Activated CD4-positive, alpha-beta T cell treated with anti-CD3 and anti-CD28 coated beads for 36 hours (primary cell): Measurements from ENCODE around the gene KIAA0232. TPM values are rescaled to one million over a fixed set of nuclear protein-coding genes. Genes with fewer than 3 reads are reported as not detected.

Experiments used
- ATAC-seq: fragments of 200-7000 bp; cut with Tn5 transposase; one replicate; pipeline ENCODE4 v1.10.0; 2021; ENCODE audit warnings: mild to moderate bottlenecking, moderate library complexity
- CTCF ChIA-PET: fragments of 350-600 bp; sonication (Branson Sonifier 250); formaldehyde crosslinking; loops from one replicate; lab custom pipeline; 2021; ENCODE audit warnings: antibody characterized with exemption; lab: Charles Lee
- POLR2A ChIA-PET: fragments of 350-600 bp; sonication (Branson Sonifier 250); formaldehyde crosslinking; loops from one replicate; lab custom pipeline; 2021; ENCODE audit warnings: antibody characterized with exemption, inconsistent platforms; lab: Charles Lee
- DNase-seq: peaks from one replicate; pipeline ENCODE4 v3.0.0-alpha.2; 2020
- H3K27ac Mint-ChIP-seq: one replicate; pipeline ENCODE4 v1.8.0; 2021; ENCODE audit warnings: mixed read lengths
- H3K27me3 Mint-ChIP-seq: one replicate; pipeline ENCODE4 v1.8.0; 2021; ENCODE audit warnings: mixed read lengths
- H3K36me3 Mint-ChIP-seq: one replicate; pipeline ENCODE4 v1.8.0; 2021; ENCODE audit warnings: low read depth, mixed read lengths
- H3K4me1 Mint-ChIP-seq: one replicate; pipeline ENCODE4 v1.8.0; 2021; ENCODE audit warnings: mixed read lengths
- H3K4me3 Mint-ChIP-seq: one replicate; pipeline ENCODE4 v1.8.0; 2021; ENCODE audit warnings: mild to moderate bottlenecking, moderate library complexity, mixed read lengths
- H3K9me3 Mint-ChIP-seq: one replicate; pipeline ENCODE4 v1.8.0; 2021; ENCODE audit warnings: low read depth, mixed read lengths
- intact Hi-C, 2 experiments: fragments of 100-400 bp; cut with DNase I in 1 of 2; cut with micrococcal nuclease in 1 of 2; formaldehyde crosslinking; loops; one replicate each; pipeline versions ENCODE4 v1.14.2 to v1.15.1; 2022 to 2024; cut with DNase I, micrococcal nuclease
- total RNA-seq, 2 experiments: library from RNA; stranded (reverse); gene quantifications; one replicate each; pipeline ENCODE4 v1.2.3, GENCODE V29; 2021

The KIAA0232 gene
- total RNA-seq, 2 experiments from 2014 or later, result 9.4 to 13.1 TPM

GRCh38 chr4:6912441-6912840, 129.9 kb downstream of the KIAA0232 start:
- Mint-ChIP-seq H3K4me3 (no peak overlapping the region), H3K36me3 (peaks cover 8% of the 10 kb centered on the region), H3K4me1 (peaks cover 65% of the 10 kb centered on the region), H3K27me3 (peaks cover 3% of the 10 kb centered on the region), H3K27ac (no peak overlapping the region), H3K9me3 (no peaks in the 10 kb centered on the region)
- ATAC-seq, result no peak
- DNase-seq, result peak; percentile 3
- ChIA-PET CTCF (interaction anchor here (0.7 to 2.0 kb wide), 4 partner anchors 12 to 62 kb away, joined by 4 to 6 read pairs (median 6); no protein-coding TSS in a partner anchor), POLR2A (interaction anchor here (0.7 kb wide), 1 partner anchor 225 kb away, joined by 4 read pairs; no protein-coding TSS in a partner anchor)
- intact Hi-C loops, result loop anchor here in 1 of 2 experiments (10.0 kb wide), 1 partner anchor 132 kb away; the partner anchor contains the start of gene TADA2B

GRCh38 chr4:6913350-6913905, 130.9 kb downstream of the KIAA0232 start:
- H3K9me3 Mint-ChIP-seq, result no peaks in the 10 kb centered on the region
- peaks cover 66% of the 10 kb centered on the region for H3K4me1 Mint-ChIP-seq
- intact Hi-C loops, result loop anchor here in 1 of 2 experiments (10.0 kb wide), 1 partner anchor 131 kb away; the partner anchor contains the start of gene TADA2B
- H3K4me3 Mint-ChIP-seq, result no peak overlapping the region
- ChIA-PET POLR2A (interaction anchor here (0.5 kb wide), 1 partner anchor 60 kb away, joined by 3 read pairs; no protein-coding TSS in a partner anchor), CTCF (interaction anchor here (1.0 to 2.0 kb wide), 6 partner anchors 10 to 220 kb away, joined by 5 to 7 read pairs (median 6); no protein-coding TSS in a partner anchor)
- no peaks in the 10 kb centered on the region for H3K27me3 Mint-ChIP-seq
- ATAC-seq (no peak), DNase-seq (peak; percentile 4)
- H3K36me3 Mint-ChIP-seq, result peaks cover 8% of the 10 kb centered on the region
- no peak overlapping the region for H3K27ac Mint-ChIP-seq

GRCh38 chr4:6914448-6914847, 131.9 kb downstream of the KIAA0232 start:
- POLR2A ChIA-PET, result no interaction called here
- intact Hi-C loops, result loop anchor here in 1 of 2 experiments (10.0 kb wide), 1 partner anchor 130 kb away; the partner anchor contains the start of gene TADA2B
- DNase-seq (peak; percentile 13), ATAC-seq (no peak)
- H3K36me3 Mint-ChIP-seq, result peaks cover 10% of the 10 kb centered on the region
- no peak overlapping the region for H3K4me3 Mint-ChIP-seq
- peaks cover 66% of the 10 kb centered on the region for H3K4me1 Mint-ChIP-seq
- peak overlapping the region; percentile 55 for H3K27ac Mint-ChIP-seq
- H3K27me3 Mint-ChIP-seq, result no peaks in the 10 kb centered on the region
- H3K9me3 Mint-ChIP-seq, result no peaks in the 10 kb centered on the region
- CTCF ChIA-PET, result interaction anchor here (0.8 to 2.0 kb wide), 5 partner anchors 9 to 197 kb away, joined by 3 to 7 read pairs (median 6); no protein-coding TSS in a partner anchor

- CTCF ChIA-PET, result interaction anchor here (0.8 to 2.0 kb wide), 2 partner anchors 195 to 211 kb away, joined by 3 to 6 read pairs; no protein-coding TSS in a partner anchor
- intact Hi-C loops, result loop anchor here in 1 of 2 experiments (2.0 to 10.0 kb wide), 2 partner anchors 27 to 129 kb away; partner anchors contain the start of gene TADA2B
- POLR2A ChIA-PET, result no interaction called here
- H3K9me3 Mint-ChIP-seq, result no peaks in the 10 kb centered on the region
- H3K27ac Mint-ChIP-seq, result peak overlapping the region; percentile 55
- H3K4me3 Mint-ChIP-seq, result no peak overlapping the region
- H3K27me3 Mint-ChIP-seq, result no peaks in the 10 kb centered on the region
- ATAC-seq (no peak), DNase-seq (peak; percentile 4)
- H3K36me3 Mint-ChIP-seq, result peaks cover 10% of the 10 kb centered on the region
- H3K4me1 Mint-ChIP-seq, result peaks cover 70% of the 10 kb centered on the region
Observed at GRCh38 chr4:6915041-6916005, 132.8 kb downstream of the KIAA0232 start.

GRCh38 chr4:6916069-6916586, 133.6 kb downstream of the KIAA0232 start:
- ATAC-seq (no peak), DNase-seq (peak; percentile 4)
- ChIA-PET POLR2A (no interaction called here), CTCF (interaction anchor here (0.8 to 2.1 kb wide), 6 partner anchors 8 to 212 kb away, joined by 3 to 7 read pairs (median 4); no protein-coding TSS in a partner anchor)
- Mint-ChIP-seq H3K9me3 (no peaks in the 10 kb centered on the region), H3K27me3 (no peaks in the 10 kb centered on the region), H3K36me3 (peaks cover 7% of the 10 kb centered on the region), H3K4me1 (peaks cover 68% of the 10 kb centered on the region), H3K4me3 (peak overlapping the region; percentile 53), H3K27ac (peak overlapping the region; percentile 95)
- intact Hi-C loops, result loop anchor here in 1 of 2 experiments (2.0 to 10.0 kb wide), 2 partner anchors 27 to 129 kb away; partner anchors contain the start of gene TADA2B

GRCh38 chr4:6916587-6917460, 134.3 kb downstream of the KIAA0232 start:
- peak; percentile 86 for ATAC-seq
- H3K27me3 Mint-ChIP-seq, result no peaks in the 10 kb centered on the region
- intact Hi-C loops, result loop anchor here in 1 of 2 experiments (2.0 to 10.0 kb wide), 2 partner anchors 26 to 128 kb away; partner anchors contain the start of gene TADA2B

GRCh38 chr4:6917461-6918271, 135.1 kb downstream of the KIAA0232 start:
- peak; percentile 76 for DNase-seq
- H3K4me1 Mint-ChIP-seq, result peaks cover 67% of the 10 kb centered on the region
- ChIA-PET POLR2A (no interaction called here), CTCF (interaction anchor here (0.6 to 2.6 kb wide), 11 partner anchors 8 to 197 kb away, joined by 3 to 11 read pairs (median 5); no protein-coding TSS in a partner anchor)
- peaks cover 8% of the 10 kb centered on the region for H3K36me3 Mint-ChIP-seq
- intact Hi-C loops, result loop anchor here in 1 of 2 experiments (2.0 to 10.0 kb wide), 2 partner anchors 25 to 127 kb away; partner anchors contain the start of gene TADA2B
- no peaks in the 10 kb centered on the region for H3K27me3 Mint-ChIP-seq
- no peaks in the 10 kb centered on the region for H3K9me3 Mint-ChIP-seq
- H3K27ac Mint-ChIP-seq, result peak overlapping the region; percentile 95
- peak overlapping the region; percentile 53 for H3K4me3 Mint-ChIP-seq
- ATAC-seq, result peak; percentile 50

More at GRCh38 chr4:6916587-6917460, 134.3 kb downstream of the KIAA0232 start:
- Mint-ChIP-seq H3K4me1 (peaks cover 63% of the 10 kb centered on the region), H3K27ac (peak overlapping the region; percentile 95), H3K9me3 (no peaks in the 10 kb centered on the region), H3K36me3 (peaks cover 5% of the 10 kb centered on the region), H3K4me3 (peak overlapping the region; percentile 53)
- ChIA-PET CTCF (interaction anchor here (0.5 to 2.6 kb wide), 13 partner anchors 8 to 196 kb away, joined by 3 to 11 read pairs (median 4); no protein-coding TSS in a partner anchor), POLR2A (no interaction called here)
- peak; percentile 81 for DNase-seq

GRCh38 chr4:6918338-6918737, 135.8 kb downstream of the KIAA0232 start:
- no peaks in the 10 kb centered on the region for H3K9me3 Mint-ChIP-seq
- intact Hi-C loops, result loop anchor here in 1 of 2 experiments (10.0 kb wide), 1 partner anchor 126 kb away; the partner anchor contains the start of gene TADA2B
- CTCF ChIA-PET, result interaction anchor here (0.8 to 2.6 kb wide), 5 partner anchors 11 to 67 kb away, joined by 3 to 11 read pairs (median 3); no protein-coding TSS in a partner anchor
- ATAC-seq, result peak; percentile 9
- DNase-seq, result peak; percentile 28
- peaks cover 10% of the 10 kb centered on the region for H3K36me3 Mint-ChIP-seq
- peak overlapping the region; percentile 53 for H3K4me3 Mint-ChIP-seq
- peaks cover 62% of the 10 kb centered on the region for H3K4me1 Mint-ChIP-seq
- peak overlapping the region; percentile 95 for H3K27ac Mint-ChIP-seq
- no peaks in the 10 kb centered on the region for H3K27me3 Mint-ChIP-seq
- POLR2A ChIA-PET, result no interaction called here

- Mint-ChIP-seq H3K27me3 (no peaks in the 10 kb centered on the region), H3K27ac (peak overlapping the region; percentile 3), H3K36me3 (peaks cover 26% of the 10 kb centered on the region), H3K4me1 (peaks cover 63% of the 10 kb centered on the region), H3K9me3 (no peaks in the 10 kb centered on the region), H3K4me3 (no peak overlapping the region)
- POLR2A ChIA-PET, result interaction anchor here (0.7 kb wide), 1 partner anchor 251 kb away, joined by 3 read pairs; no protein-coding TSS in a partner anchor
- DNase-seq (peak; percentile 4), ATAC-seq (no peak)
- intact Hi-C loops, result no loop called here
- CTCF ChIA-PET, result interaction anchor here (0.7 kb wide), 1 partner anchor 148 kb away, joined by 3 read pairs; no protein-coding TSS in a partner anchor
Observed at GRCh38 chr4:6920171-6920570, 137.6 kb downstream of the KIAA0232 start.
